GM12801 (cell line): ENCODE results near the gene DCLK3.

Source experiments
- TF ChIP-seq, protein P1 (sequence below): IDR thresholded peaks from one replicate; pipeline ENCODE4 v1.5.1; 2011; ENCODE audit warnings: control low read depth; ENCODE audit not compliant: insufficient read length; ENCODE audit errors: extremely low read depth

Gene DCLK3

GRCh38 chr3:36680952-36681351 is 83.4 kb downstream of the DCLK3 start:
- TF ChIP-seq, protein P1, sequence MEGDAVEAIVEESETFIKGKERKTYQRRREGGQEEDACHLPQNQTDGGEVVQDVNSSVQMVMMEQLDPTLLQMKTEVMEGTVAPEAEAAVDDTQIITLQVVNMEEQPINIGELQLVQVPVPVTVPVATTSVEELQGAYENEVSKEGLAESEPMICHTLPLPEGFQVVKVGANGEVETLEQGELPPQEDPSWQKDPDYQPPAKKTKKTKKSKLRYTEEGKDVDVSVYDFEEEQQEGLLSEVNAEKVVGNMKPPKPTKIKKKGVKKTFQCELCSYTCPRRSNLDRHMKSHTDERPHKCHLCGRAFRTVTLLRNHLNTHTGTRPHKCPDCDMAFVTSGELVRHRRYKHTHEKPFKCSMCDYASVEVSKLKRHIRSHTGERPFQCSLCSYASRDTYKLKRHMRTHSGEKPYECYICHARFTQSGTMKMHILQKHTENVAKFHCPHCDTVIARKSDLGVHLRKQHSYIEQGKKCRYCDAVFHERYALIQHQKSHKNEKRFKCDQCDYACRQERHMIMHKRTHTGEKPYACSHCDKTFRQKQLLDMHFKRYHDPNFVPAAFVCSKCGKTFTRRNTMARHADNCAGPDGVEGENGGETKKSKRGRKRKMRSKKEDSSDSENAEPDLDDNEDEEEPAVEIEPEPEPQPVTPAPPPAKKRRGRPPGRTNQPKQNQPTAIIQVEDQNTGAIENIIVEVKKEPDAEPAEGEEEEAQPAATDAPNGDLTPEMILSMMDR, result no peak

- TF ChIP-seq, protein P1, result no peak
These were observed 84.8 kb downstream of the DCLK3 start for GRCh38 chr3:36679384-36680200.

DNA sequence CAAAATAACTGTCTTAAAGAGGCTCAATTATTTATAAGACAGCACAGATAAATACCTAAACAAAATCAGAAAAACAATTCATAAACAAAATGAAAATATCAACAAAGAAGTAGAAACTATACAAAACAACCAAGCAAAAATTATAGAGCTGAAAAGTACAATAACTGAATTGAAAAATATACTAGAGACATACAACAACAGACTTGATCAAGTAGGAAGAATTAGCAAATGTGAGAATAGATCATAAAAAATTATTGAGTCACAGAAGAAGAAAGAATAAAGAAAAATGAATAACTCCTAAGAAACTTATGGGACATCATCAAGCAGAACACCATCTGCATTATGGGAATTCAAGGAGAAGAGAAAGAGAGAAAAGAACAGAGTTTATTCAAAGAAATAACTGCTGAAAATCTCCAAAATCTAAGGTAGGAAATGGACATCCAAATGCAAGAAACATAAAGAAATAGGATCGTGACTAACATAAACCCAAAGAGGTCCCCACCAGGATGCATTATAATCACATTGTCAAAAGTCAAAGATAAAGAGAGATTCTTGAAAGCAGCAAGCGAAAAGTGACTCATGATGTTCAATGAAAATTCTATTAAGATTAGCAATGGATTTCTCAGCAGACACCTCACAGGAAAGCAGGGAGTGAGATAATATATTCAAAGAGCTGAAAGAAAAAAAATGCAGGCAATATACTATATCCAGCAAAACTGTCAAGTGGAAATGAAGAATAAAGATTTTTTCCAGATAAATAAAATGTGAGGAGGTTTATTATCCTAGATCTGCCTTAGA is 85.9 kb downstream of the DCLK3 start:
- TF ChIP-seq, protein P1, result no peak

DNA sequence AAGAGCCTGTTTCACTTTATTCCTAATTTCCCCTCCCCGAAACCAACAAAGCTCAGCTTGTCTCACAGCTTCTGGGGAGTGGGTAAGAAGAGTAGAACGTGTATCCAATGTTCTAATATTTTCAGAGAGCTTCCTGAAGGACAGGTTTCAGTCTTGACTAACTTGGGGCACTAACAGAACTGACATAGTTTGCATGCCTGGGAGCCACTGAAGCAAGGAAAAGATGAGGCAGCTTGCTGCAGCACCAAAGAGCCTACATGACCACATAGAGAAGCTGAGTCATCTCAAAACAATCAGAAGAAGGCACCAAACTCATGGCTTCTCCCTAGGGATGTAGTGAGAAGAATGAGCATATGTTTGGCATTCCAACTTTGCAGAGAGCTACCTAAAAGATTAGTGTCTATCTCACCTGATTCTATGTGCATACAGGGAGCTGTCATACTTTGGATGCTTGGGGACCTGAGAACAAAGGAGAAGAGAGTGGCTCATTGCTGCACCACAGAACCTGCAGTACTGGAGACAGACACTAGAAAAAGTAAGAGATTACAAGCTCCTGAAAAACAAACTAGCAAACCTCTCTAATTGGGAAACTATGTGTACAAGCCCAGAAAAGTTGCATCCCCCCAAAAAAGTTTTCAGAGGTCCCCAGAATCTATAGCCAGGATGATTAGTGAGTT is 86.9 kb downstream of the DCLK3 start:
- TF ChIP-seq, protein P1, result no peak

GRCh38 chr3:36674816-36675215 is 89.5 kb downstream of the DCLK3 start:
- TF ChIP-seq, protein P1, result no peak

- TF ChIP-seq, protein P1, result no peak
These were observed 94.6 kb downstream of the DCLK3 start for GRCh38 chr3:36669764-36670163.

- TF ChIP-seq, protein P1, result no peak
These were observed 98.2 kb downstream of the DCLK3 start for GRCh38 chr3:36666166-36666565.
